Measurements from ENCODE around the gene CACFD1.
"Not testable (repeated sequence)": the region's sequence is repeated elsewhere in the genome, so short reads cannot be mapped to it uniquely, and the experiment has no call there.

CACFD1 gene

GRCh38 chr9:133441571-133441970 is 18.2 kb upstream of the CACFD1 start:
- no peak overlapping the region for H3K4me3 ChIP-seq (ENCODE audit: low read length)
- no peak for TF ChIP-seq CTCF (conservative IDR thresholded peaks at IDR 0.05; ENCODE audit: low read length)

GRCh38 chr9:133443248-133443647 is 16.5 kb upstream of the CACFD1 start:
- no peak overlapping the region for H3K4me3 ChIP-seq (ENCODE audit: low read length)
- DNase-seq (ENCODE audit: low read depth): no peak
- TF ChIP-seq CTCF (conservative IDR thresholded peaks at IDR 0.05; ENCODE audit: low read length): no peak

More at GRCh38 chr9:133441571-133441970, 18.2 kb upstream of the CACFD1 start:
- DNase-seq (ENCODE audit: low read depth): no peak

- DNase-seq (ENCODE audit: low read depth): no peak
- H3K4me3 ChIP-seq (ENCODE audit: low read length): no peak overlapping the region
- TF ChIP-seq CTCF (conservative IDR thresholded peaks at IDR 0.05; ENCODE audit: low read length): no peak
These were observed 15.8 kb upstream of the CACFD1 start for GRCh38 chr9:133443982-133444381.

- DNase-seq (ENCODE audit: low read depth): no peak
- no peak overlapping the region for H3K4me3 ChIP-seq (ENCODE audit: low read length)
- TF ChIP-seq CTCF (conservative IDR thresholded peaks at IDR 0.05; ENCODE audit: low read length): no peak
These were observed 14.3 kb upstream of the CACFD1 start for GRCh38 chr9:133445293-133445969.

- TF ChIP-seq CTCF (conservative IDR thresholded peaks at IDR 0.05; ENCODE audit: low read length): no peak
- no peak for DNase-seq (ENCODE audit: low read depth)
These were observed 11.2 kb upstream of the CACFD1 start for GRCh38 chr9:133448487-133448972.

GRCh38 chr9:133449760-133450159 is 10.0 kb upstream of the CACFD1 start:
- DNase-seq (ENCODE audit: low read depth): no peak
- H3K4me3 ChIP-seq (ENCODE audit: low read length): no peak overlapping the region
- TF ChIP-seq CTCF (conservative IDR thresholded peaks at IDR 0.05; ENCODE audit: low read length): no peak

More at GRCh38 chr9:133448487-133448972, 11.2 kb upstream of the CACFD1 start:
- no peak overlapping the region for H3K4me3 ChIP-seq (ENCODE audit: low read length)

GRCh38 chr9:133451865-133452264 is 7.9 kb upstream of the CACFD1 start:
- DNase-seq (ENCODE audit: low read depth): not testable (repeated sequence)

More at GRCh38 chr9:133451865-133452264, 7.9 kb upstream of the CACFD1 start:
- not testable (repeated sequence) for H3K4me3 ChIP-seq (ENCODE audit: low read length)
